ENCODE results near the gene TBCB.
"Not testable (repeated sequence)": the region's sequence is repeated elsewhere in the genome, so short reads cannot be mapped to it uniquely, and the experiment has no call there.

TBCB gene, protein sequence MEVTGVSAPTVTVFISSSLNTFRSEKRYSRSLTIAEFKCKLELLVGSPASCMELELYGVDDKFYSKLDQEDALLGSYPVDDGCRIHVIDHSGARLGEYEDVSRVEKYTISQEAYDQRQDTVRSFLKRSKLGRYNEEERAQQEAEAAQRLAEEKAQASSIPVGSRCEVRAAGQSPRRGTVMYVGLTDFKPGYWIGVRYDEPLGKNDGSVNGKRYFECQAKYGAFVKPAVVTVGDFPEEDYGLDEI

DNA sequence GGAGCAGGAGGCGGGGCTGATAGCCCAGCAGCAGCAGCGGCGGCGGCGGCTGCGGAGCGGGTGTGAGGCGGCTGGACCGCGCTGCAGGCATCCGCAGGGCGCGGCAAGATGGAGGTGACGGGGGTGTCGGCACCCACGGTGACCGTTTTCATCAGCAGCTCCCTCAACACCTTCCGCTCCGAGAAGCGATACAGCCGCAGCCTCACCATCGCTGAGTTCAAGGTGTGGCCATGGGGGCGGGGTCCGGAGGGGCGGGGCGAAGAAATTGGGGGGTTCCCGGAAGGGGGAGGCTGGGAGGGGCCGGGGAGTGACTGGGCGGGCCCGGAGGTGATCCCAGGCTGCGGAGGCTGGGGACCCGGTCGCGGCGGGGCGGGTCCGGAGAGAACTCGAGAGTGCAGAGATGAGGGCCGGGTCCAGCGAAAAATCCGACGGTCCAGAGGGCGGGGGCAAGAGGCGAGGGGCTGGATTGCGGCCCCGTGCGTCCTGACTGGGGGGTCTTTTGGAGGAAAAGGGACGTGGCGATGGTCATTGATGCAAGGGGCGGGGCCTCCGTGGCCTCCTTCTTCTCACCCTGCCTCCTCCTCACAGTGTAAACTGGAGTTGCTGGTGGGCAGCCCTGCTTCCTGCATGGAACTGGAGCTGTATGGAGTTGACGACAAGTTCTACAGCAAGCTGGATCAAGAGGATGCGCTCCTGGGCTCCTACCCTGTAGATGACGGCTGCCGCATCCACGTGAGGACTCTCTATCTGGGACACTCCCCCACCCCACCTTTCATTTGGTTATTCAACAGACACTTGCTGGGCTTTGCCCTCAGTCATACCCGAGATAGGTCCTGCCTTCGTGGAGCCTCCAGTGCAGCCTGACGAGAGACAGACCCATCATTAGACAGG lies at the start of gene TBCB:
Gene TBCB (plus strand): TSS at position 16 of the 891 bp plus-strand sequence. CDS start 93 bp downstream, at position 109.
- peak in 3 of 56 donors; percentile 56 to 83 (median 57) for DNase-seq

DNA sequence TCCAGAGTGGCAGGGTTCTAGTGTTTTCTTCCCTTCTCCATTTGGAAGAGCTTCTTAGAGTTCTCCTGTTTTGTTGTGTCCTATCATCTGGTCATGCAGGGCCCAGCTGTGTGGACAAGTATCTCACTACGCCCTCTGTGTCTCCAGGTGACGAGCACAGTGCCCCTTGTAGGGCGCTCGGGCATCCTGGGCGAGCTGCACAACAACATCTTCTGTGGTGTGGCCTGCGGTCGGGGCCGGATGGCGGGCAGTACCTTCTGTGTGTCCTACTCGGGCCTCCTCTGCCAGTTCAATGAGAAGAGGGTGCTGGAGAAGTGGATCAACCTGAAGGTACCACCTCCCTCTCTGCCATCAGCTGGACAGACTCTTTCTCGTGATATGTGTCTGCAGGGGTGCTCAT lies 47.6 kb upstream of the TBCB start:
- no peak for DNase-seq

DNA sequence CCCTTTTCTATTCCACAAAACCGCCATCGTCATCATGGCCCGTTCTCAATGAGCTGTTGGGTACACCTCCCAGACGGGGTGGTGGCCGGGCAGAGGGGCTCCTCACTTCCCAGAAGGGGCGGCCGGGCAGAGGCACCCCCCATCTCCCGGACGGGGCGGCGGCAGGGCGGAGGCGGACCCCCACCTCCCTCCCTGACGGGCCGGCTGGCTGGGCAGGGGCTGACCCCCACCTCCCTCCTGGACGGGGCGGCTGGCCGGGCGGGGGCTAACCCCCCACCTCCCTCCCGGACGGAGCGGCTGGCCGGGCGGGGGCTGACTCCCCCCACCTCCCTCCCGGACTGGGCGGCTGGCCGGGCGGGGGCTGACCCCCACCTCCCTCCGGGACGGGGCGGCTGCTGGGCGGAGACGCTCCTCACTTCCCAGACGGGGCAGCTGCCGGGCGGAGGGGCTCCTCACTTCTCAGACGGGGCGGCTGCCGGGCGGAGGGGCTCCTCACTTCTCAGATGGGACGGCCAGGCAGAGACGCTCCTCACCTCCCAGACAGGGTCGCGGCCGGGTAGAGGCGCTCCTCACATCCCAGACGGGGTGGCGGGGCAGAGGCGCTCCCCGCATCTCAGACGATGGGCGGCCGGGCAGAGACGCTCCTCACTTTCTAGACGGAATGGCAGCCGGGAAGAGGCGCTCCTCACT lies 46.3 kb upstream of the TBCB start:
- DNase-seq, result not testable (repeated sequence)

DNA sequence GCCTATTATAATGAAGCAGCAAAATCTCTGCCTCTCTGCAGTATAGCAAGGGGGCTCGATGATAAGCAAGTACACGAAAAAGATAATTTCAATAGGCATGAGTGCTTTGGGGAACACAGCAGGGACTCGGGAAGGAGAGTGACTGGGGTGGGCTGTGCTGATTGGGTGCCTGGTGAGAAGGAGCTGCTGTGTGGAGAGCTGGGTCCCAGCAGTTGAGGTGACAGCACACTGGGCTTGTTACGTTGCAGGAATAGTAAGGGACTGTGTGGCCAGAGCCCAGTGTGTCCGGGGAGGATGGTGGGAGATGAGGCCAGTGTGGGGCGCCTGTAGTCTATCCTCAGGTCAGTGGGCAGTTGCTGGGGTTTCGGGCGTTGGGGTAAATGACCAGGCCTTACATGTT lies 43.2 kb upstream of the TBCB start:
- DNase-seq, result no peak

DNA sequence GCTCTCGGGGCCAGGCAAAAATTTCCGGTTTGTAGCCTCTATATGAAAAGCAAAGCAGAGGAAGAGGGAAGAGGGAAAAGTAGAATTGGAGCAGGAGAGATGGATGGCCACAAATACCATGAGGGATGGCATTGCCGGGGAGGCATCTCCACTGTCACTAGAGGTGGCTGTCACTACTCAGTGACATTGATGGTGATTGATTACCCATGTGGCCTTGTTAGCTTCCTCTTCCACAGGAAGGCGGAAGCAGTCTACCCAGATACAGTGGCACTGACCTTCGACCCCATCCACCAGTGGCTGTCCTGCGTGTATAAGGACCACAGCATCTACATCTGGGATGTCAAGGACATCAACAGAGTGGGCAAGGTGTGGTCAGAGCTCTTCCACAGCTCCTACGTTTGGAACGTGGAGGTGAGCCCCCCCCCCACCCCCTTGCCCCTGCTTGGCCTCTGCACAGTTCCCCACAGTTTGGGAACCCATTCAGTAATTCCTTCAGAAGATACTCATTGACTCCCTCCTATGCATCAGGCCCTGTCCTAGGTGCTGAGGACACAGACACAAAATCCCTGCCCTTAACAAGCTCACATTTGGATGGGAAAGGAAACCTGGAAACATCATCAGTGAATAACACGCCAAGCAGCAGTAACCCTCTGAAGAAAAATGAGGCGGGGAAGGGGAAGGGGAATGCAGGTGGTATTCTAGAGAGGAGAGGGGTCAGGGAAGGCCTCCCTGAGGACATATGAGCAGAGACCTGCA lies 42.0 kb upstream of the TBCB start:
- DNase-seq, result no peak

DNA sequence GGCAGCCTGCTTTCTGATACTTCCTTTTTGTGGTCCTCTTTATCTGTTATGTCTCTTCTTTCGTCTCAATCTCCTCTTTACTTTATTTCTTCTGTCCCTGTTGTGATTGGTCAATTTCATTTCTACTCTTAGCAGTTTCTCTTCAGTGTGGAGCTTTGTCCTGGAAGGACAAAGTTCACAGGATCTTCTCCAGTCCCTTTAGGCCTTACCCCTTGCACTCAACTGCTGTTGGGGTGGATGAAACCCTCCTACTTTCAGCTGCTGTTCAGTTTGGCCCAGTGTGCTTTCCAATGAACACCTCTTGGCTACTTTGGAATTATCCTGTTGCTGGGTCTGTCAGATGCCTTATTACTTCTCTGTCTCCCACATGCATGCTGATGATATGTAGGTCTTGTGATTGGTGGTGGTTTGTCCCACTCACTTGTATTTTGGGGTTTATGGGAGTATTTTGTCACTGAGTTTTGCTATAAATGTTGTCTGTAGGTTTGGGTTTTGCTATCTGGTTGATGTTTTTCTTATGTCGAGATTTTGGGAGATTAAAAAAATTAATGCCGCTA lies 35.8 kb upstream of the TBCB start:
- DNase-seq, result no peak

DNA sequence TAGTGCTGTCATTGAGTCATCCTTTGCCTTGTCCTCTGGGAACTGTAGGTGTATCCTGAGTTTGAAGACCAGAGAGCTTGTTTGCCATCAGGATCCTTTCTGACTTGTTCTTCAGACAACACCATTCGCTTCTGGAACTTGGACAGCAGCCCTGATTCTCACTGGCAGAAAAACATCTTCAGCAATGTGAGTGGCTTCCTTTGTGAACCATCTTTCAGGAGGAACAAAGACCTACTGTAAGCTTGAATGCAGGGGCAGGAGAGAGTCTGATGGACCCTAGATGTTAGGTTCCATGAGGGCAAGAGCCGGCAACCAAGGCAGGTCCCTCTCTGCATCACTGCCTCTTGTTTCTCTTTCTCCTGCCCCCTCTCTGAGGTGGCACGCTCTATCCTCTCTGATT lies 33.9 kb upstream of the TBCB start:
- DNase-seq, result peak in 42 of 56 donors; percentile 12 to 85 (median 43)

DNA sequence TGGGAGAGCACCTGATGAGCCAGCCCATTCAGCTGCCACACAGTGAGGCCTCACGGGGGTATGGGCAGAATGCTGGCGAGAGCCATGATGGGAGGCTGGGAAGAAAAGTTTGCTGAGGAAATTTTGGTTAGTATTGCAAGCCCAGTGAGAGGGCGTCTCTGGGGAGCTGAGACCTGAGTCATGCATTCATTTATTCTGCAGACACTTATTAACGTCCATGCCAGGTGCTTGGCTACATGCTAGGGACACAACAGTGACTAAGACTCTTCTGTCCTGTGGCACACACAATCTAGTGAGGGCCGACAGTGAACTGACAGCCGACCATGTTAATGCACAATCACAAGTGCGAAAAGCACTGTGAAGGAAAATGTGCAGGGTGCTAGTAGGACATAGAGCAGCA lies 33.4 kb upstream of the TBCB start:
- DNase-seq, result no peak

DNA sequence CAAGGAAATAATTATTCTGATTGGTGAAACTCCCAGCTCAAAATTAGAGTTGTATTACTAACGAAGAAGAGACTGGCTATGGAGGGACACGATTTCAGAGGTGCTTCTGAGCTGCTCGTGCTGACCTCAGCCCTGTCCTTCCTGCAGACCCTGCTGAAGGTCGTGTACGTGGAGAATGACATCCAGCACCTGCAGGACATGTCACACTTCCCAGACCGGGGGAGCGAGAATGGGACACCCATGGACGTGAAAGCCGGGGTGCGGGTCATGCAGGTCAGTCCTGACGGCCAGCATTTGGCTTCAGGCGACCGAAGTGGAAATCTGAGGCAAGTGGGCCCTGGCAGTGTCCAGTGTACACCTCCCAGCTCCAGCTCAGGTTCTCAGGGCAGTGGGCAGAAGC lies 32.4 kb upstream of the TBCB start:
- DNase-seq, result no peak

DNA sequence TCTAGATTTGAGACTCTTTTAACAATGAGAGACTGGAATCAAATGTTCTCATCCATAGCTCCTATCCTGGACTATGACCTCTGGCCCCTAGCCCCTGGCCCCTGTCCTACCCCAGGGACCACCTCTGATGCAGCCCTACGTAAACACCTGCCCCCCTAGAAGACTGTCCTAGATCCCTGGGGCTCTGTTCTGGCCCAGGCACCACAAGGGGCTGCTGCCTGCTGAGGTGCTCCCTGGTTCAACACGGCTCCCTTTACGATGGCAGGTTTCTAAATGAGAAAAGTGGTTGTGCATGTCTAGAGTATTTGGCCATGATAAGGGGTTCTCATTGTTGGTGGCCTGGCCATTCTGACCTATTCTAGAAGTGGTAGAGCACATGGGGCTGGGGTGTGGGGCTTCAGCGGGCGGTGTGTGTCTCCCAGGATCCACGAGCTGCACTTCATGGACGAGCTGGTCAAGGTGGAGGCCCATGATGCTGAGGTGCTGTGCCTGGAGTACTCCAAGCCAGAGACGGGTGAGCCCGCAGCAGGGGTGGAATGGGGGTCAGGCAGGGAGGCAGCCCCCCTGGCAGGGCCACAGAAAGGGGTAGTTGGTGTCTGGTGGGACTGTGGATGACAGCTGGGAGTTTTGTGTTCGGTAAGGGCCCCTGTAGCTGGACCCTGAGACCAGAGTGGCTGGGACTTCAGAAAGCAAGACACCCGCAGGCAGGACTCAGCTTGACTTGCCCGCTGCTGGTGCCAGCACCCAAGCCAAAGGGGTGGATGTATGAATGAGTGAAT lies 30.8 kb upstream of the TBCB start:
- no peak for DNase-seq

DNA sequence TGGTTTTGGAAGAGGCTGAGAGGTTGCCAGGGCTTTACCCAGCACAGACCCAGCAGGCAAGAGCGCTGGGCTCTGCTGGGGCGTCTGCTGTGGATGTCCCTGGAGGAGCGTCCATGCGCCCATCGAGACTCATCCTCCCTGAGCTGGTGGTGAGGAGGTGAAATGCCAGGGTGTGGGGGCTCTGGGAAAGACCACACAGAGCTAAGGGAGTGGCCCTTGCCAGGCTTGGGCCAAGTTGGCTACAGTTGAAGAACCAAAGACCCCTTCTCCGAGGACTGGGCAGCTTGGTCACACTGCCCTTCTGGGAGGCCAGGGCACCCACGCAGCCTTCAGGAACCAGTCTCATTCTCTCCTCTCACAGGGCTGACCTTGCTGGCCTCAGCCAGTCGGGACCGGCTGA lies 28.9 kb upstream of the TBCB start:
- DNase-seq, result no peak

DNA sequence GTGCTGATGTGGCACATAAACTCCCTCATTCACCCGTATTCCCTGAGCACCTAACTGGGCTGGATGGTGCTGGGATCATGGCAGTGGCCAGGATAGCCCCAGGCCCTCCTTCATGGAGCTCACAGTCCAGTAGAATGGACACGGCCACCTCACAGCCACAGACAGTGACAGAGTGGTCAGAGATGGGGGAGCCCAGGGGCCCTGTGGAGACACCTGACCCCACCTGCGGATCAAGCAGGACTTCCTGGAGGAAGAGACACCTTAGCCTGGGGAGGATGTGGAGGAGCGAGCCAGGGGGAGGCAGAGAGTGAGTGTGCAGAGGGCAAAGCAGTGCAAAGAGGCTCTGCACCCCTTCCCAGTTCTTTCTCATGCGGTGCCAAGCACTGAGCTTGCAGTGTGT lies 25.4 kb upstream of the TBCB start:
- DNase-seq, result no peak

DNA sequence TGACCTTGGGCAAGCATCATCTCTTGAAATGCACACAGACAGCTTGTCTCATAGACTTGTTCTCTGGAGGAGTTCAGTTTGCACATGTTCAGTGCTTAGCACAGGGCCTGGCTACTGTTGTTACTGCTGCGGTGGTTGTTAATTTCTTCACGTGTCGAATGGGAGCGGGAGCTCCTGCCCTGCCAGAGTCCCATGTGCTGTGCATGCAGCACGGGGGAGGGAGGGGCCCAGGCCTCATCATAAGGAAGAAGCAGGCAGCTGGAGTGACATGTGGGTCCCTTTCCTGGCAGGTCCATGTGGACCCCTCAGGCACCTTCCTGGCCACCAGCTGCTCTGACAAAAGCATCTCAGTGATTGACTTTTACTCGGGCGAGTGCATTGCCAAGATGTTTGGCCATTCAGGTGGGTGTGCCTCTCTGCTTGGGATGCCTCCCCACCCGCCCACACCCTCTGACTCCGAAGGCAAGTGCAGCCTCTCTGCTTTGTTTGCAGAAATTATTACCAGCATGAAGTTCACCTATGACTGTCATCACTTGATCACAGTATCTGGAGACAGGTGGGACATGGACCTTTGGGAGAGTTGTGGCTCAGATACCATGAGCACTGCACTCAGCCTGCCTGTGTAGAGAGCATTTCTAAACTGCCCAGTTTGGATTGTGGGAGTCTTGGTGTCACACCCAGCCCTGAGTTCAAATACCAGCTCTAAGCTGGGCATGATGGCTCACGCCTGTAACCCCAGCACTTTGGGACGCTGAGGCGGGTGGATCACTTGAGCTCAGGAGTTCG lies 24.2 kb upstream of the TBCB start:
- DNase-seq, result peak in 1 of 56 donors; percentile 8

DNA sequence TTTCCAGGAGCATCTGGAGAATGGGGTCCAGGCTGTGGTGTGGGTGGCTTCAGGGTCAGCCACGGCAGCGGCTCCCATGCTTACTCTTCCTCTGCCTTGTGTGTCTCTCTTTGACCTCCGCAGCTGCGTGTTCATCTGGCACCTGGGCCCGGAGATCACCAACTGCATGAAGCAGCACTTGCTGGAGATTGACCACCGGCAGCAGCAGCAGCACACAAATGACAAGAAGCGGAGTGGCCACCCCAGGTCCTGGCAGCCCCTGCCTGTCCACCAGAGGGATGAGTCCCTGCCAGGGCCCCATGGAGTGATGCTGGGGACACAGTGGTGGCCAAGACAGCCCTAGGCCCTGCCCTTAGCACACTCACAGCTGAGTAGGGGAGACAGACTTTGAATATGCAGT lies 22.7 kb upstream of the TBCB start:
- DNase-seq, result no peak

DNA sequence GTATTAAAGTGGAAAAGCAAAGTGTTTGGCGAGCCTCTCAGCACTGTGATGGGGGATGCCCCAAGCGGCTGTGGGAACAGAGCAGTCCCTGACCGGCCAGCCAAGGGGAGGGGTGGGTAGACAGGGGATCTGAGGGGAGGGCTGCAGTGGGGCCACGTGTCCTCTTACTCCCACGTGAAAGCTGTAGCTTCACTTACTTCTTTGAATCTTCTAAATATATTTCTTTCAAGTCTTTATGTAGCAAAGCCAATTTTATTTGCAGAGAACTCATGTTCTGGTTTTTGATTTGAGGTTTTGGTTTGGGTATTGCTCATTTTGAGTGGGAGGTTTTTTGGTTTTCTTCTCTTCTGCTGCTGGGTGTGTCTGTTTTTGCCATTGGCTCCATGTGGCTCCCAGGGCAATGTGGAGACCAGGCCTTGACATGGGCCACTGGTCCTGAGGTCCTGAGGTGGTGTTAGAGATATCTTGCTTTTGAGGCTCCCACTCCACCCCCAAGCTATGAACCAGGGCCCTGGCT lies 22.1 kb upstream of the TBCB start:
- peak in 4 of 56 donors; percentile 5 to 31 (median 24) for DNase-seq

DNA sequence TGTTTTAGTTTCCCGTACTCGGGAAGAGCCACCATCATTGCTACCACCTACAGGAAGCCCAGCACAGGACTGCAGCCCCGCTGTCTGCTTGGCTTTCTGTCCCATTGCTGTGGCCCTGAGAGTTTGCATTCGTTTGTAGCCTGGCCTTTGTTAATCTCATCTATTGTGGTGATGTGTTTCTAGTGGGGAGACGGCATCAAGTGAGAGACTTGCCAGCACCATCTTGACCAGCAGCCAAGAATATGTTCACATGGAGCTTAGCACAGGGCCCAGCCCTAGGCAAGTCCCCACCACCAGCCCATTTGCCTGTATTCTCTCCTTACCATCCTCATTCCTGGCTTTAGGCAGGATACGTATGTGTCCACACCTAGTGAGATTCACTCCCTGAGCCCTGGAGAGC lies 21.6 kb upstream of the TBCB start:
- peak in 25 of 56 donors; percentile 11 to 68 (median 31) for DNase-seq

DNA sequence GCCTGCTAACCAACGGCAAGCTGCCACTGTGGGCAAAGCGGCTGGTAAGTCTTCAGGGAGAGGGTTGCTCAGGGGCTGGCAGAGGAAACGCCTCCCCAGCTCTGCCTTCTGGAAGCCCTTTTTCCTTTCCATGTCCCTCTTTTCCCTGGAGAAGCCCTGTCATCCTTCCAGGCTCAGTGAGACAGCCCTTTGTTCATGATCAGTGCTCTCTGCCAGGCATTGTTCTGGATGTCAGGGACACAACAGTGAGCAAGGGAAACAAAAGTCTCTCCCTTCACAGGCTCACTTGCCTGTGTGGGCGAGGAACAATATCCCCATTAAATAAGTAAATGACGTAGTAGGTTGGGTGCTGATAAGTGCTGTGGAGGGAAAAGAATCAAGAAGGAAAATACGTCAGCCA lies 18.2 kb upstream of the TBCB start:
- peak in 50 of 56 donors; percentile 12 to 93 (median 76) for DNase-seq

DNA sequence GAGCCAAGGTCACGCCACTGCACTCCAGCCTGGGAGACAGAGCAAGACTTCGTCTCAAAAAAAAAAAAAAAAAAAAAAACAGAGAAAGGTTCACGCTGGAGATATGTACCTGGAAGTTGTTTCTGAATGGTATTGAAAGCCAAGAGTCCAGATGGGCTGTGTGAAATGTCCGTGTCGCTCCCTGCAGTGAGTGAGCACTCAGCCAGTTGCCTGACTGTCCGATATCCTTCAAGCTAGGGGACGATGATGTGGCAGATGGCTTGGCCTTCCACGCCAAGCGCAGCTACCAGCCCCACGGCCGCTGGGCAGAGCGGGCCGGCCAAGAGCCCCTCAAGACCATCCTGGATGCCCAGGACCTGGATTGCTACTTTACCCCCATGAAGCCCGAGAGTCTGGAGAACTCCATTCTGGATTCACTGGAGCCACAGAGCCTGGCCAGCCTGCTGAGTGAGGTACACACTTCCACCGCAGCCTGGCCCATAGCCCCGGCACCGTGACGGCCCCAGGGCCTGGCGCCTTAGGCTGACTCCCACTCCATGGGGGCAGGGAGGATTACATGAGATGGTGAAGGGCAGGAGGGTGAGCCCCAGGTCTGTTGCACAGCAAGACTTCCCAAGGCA lies 16.0 kb upstream of the TBCB start:
- no peak for DNase-seq

DNA sequence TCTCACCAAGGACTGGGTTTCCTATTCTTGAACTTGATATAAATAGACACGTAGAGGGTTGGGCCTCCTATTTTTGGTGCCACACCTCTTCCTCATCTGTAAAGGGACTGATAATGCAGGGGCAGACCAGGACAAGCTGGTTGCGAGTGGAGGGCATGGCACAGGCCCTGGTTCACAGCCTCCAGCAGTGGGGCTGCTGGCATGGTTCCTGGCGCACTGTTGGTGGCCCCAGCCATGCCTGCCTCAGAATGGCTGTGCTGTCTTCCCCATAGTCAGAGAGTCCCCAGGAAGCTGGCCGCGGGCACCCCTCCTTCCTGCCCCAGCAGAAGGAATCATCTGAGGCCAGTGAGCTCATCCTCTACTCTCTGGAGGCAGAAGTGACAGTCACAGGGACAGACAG lies 14.8 kb upstream of the TBCB start:
- DNase-seq, result peak in 3 of 56 donors; percentile 16 to 30 (median 16)
